GM23338 (cell line): ENCODE measurements around the gene TNS3. TPM values are rescaled to one million over a fixed set of nuclear protein-coding genes. Genes with fewer than 3 reads are reported as not detected.
A peak's percentile ranks its signal among the peaks of the same experiment; 100 is the strongest.

Experiments used
- ATAC-seq: fragments of 200-7000 bp; cut with Tn5 transposase; 3 replicates; pipeline ENCODE4 v1.9.1; 2020
- DNase-seq: peaks from one replicate; pipeline ENCODE4 v3.0.0-alpha.2; 2015; ENCODE audit warnings: low spot score
- H2AFZ ChIP-seq: fragments of 200-600 bp; sonication (generic); 2 replicates; pipeline ENCODE4 v1.8.0; 2016; ENCODE audit warnings: antibody characterized with exemption, mild to moderate bottlenecking, moderate library complexity
- H3F3A ChIP-seq: fragments of 200-600 bp; sonication (generic); replicated peaks from 2 replicates; pipeline ENCODE4 v1.8.0; 2017; ENCODE audit warnings: antibody characterized with exemption, mixed run types, low read depth
- H3K27ac ChIP-seq: fragments of 200-600 bp; sonication (generic); 2 replicates; pipeline ENCODE4 v1.6.1; 2016; ENCODE audit warnings: low read depth
- H3K27me3 ChIP-seq: fragments of 200-600 bp; sonication (generic); 2 replicates; pipeline ENCODE4 v1.8.0; 2016; ENCODE audit warnings: mild to moderate bottlenecking, mixed run types, moderate library complexity; ENCODE audit not compliant: insufficient read depth
- H3K36me3 ChIP-seq: fragments of 200-600 bp; sonication (generic); 2 replicates; pipeline ENCODE4 v1.8.0; 2016; ENCODE audit warnings: mild to moderate bottlenecking; ENCODE audit not compliant: insufficient read depth
- H3K4me1 ChIP-seq: fragments of 200-600 bp; sonication (generic); 2 replicates; pipeline ENCODE4 v1.8.0; 2016; ENCODE audit warnings: mild to moderate bottlenecking, moderate library complexity; ENCODE audit not compliant: insufficient read depth
- H3K4me2 ChIP-seq: fragments of 200-600 bp; sonication (generic); 2 replicates; pipeline ENCODE4 v1.7.1; 2017; ENCODE audit warnings: mixed run types
- H3K4me3 ChIP-seq: fragments of 200-600 bp; sonication (generic); 2 replicates; pipeline ENCODE4 v1.6.1; 2016; ENCODE audit warnings: mixed run types
- H3K79me2 ChIP-seq: fragments of 200-600 bp; sonication (generic); replicated peaks from 2 replicates; pipeline ENCODE4 v1.8.0; 2017; ENCODE audit warnings: mild to moderate bottlenecking; ENCODE audit not compliant: insufficient read depth
- H3K9me2 ChIP-seq: fragments of 200-600 bp; sonication (generic); 2 replicates; pipeline ENCODE4 v1.8.0; 2017; ENCODE audit not compliant: insufficient read depth
- H4K20me1 ChIP-seq: fragments of 200-600 bp; sonication (generic); replicated peaks from 2 replicates; pipeline ENCODE4 v1.8.0; 2017; ENCODE audit warnings: mild to moderate bottlenecking; ENCODE audit not compliant: insufficient read depth
- H3K27ac Mint-ChIP-seq: 2 replicates; pipeline ENCODE4 v1.8.0; 2020; ENCODE audit warnings: inconsistent platforms, mild to moderate bottlenecking, moderate library complexity, mixed read lengths
- H3K27me3 Mint-ChIP-seq: 3 replicates; pipeline ENCODE4 v1.8.0; 2022; ENCODE audit warnings: low read depth, mild to moderate bottlenecking, moderate library complexity, mixed read lengths, inconsistent platforms; ENCODE audit not compliant: insufficient read depth, poor library complexity
- H3K36me3 Mint-ChIP-seq: 3 replicates; pipeline ENCODE4 v1.8.0; 2021; ENCODE audit warnings: low read depth, mild to moderate bottlenecking, inconsistent platforms, moderate library complexity, mixed read lengths
- H3K4me1 Mint-ChIP-seq: 3 replicates; pipeline ENCODE4 v1.8.0; 2020; ENCODE audit warnings: mild to moderate bottlenecking, inconsistent platforms, mixed read lengths
- H3K4me3 Mint-ChIP-seq: 3 replicates; pipeline ENCODE4 v1.8.0; 2021; ENCODE audit warnings: moderate library complexity, mild to moderate bottlenecking, inconsistent platforms, mixed read lengths
- H3K9me3 Mint-ChIP-seq: 3 replicates; pipeline ENCODE4 v1.8.0; 2020; ENCODE audit warnings: moderate library complexity, mild to moderate bottlenecking, inconsistent platforms, mixed read lengths
- CTCF ChIP-seq, 2 experiments: fragments of 200-600 bp in 1 of 2; sonication (generic) in 1 of 2; conservative IDR thresholded peaks; 2 replicates each; pipeline versions ENCODE4 v1.5.1 to v1.6.1; 2016 to 2017; ENCODE audit warnings: antibody characterized with exemption in 2 of 2, low read depth in 2 of 2, mild to moderate bottlenecking in 2 of 2, moderate library complexity in 1 of 2
- ETS1 ChIP-seq: IDR thresholded peaks from 2 replicates; pipeline ENCODE4 v1.6.1; 2016; ENCODE audit warnings: antibody characterized with exemption
- EZH2 ChIP-seq: fragments of 200-600 bp; sonication (generic); IDR thresholded peaks from one replicate; pipeline ENCODE4 v1.8.0; 2017; ENCODE audit warnings: antibody characterized with exemption, mild to moderate bottlenecking, low read depth; ENCODE audit not compliant: unreplicated experiment
- EZH2phosphoT487 ChIP-seq: fragments of 200-600 bp; sonication (generic); IDR thresholded peaks from one replicate; pipeline ENCODE4 v1.8.1; 2018; ENCODE audit warnings: antibody characterized with exemption; ENCODE audit not compliant: unreplicated experiment
- JUNB ChIP-seq: IDR thresholded peaks from one replicate; pipeline ENCODE4 v1.6.1; 2016; ENCODE audit warnings: antibody characterized with exemption; ENCODE audit not compliant: unreplicated experiment
- NANOG ChIP-seq: IDR thresholded peaks from 2 replicates; pipeline ENCODE4 v1.6.1; 2016; ENCODE audit warnings: antibody characterized with exemption, borderline replicate concordance
- POLR2AphosphoS5 ChIP-seq: IDR thresholded peaks from 2 replicates; pipeline ENCODE4 v1.6.1; 2016; ENCODE audit warnings: antibody characterized with exemption, low read depth
- REST ChIP-seq: IDR thresholded peaks from one replicate; pipeline ENCODE4 v1.6.1; 2018; ENCODE audit warnings: antibody characterized with exemption; ENCODE audit not compliant: unreplicated experiment
- STAT1 ChIP-seq: IDR thresholded peaks from one replicate; pipeline ENCODE4 v1.6.1; 2016; ENCODE audit warnings: antibody characterized with exemption; ENCODE audit not compliant: unreplicated experiment
- ZNF114 ChIP-seq: fragments of 250-450 bp; sonication (Bioruptor Pico); IDR thresholded peaks from 2 replicates; pipeline ENCODE4 v1.5.0; 2020; ENCODE audit warnings: mild to moderate bottlenecking, moderate library complexity
- ZNF331 ChIP-seq: fragments of 250-450 bp; sonication (Bioruptor Pico); IDR thresholded peaks from 2 replicates; pipeline ENCODE4 v1.5.0; 2020; ENCODE audit warnings: low read depth, mild to moderate bottlenecking, moderate library complexity
- polyA plus RNA-seq: library from polyadenylated mRNA; unstranded; fragments of >200 nt; fragmentation: Nextera tagmentation; extraction: Ambion mirVana; gene quantifications from 2 replicates; pipeline ENCODE4 v1.2.1, GENCODE V29; 2016
- total RNA-seq: library from RNA; depleted of rRNA; stranded (reverse); fragments of >200 nt; shearing (Covaris generic); gene quantifications from 2 replicates; pipeline ENCODE4 v1.2.3, GENCODE V29; 2014

Gene TNS3
- total and polyA plus RNA-seq, 2 experiments from 2014 or later, result 6.2 to 28.7 TPM

GRCh38 chr7:47347346-47347745, 234.6 kb downstream of the TNS3 start (continued):
- TF ChIP-seq JUNB, result no peak
- no peak for TF ChIP-seq ZNF114
- TF ChIP-seq REST, result no peak
- TF ChIP-seq POLR2AphosphoS5, result no peak
- no peak for TF ChIP-seq EZH2

GRCh38 chr7:47346377-47346914, 235.5 kb downstream of the TNS3 start:
- ATAC-seq (no peak), DNase-seq (no peak)
- Mint-ChIP-seq H3K27ac (peak overlapping the region; percentile 53; the same call in 1 of the 2 replicates), H3K4me3 (no peak overlapping the region), H3K4me1 (peaks cover 5% of the 10 kb centered on the region; the same call in 2 of the 3 replicates), H3K36me3 (no peaks in the 10 kb centered on the region), H3K9me3 (no peaks in the 10 kb centered on the region), H3K27me3 (no peaks in the 10 kb centered on the region)
- H3K4me1 ChIP-seq, result no peaks in the 10 kb centered on the region
- no peaks in the 10 kb centered on the region for H3K27me3 ChIP-seq
- no peak overlapping the region for H3K4me2 ChIP-seq
- H4K20me1 ChIP-seq, result no peaks in the 10 kb centered on the region
- H3F3A ChIP-seq, result no peaks in the 10 kb centered on the region
- H2AFZ ChIP-seq, result no peak overlapping the region
- no peaks in the 10 kb centered on the region for H3K36me3 ChIP-seq
- no peaks in the 10 kb centered on the region for H3K79me2 ChIP-seq
- no peaks in the 10 kb centered on the region for H3K9me2 ChIP-seq
- no peak overlapping the region for H3K27ac ChIP-seq
- H3K4me3 ChIP-seq, result no peak overlapping the region
- TF ChIP-seq EZH2 (no peak), ETS1 (no peak), JUNB (no peak), NANOG (no peak), STAT1 (no peak), CTCF (conservative IDR thresholded peaks at IDR 0.05; ENCODE audit: low read depth in 2 of 2) (no peak), EZH2phosphoT487 (no peak), ZNF331 (CRISPR knock-in tag) (no peak), ZNF114 (no peak), REST (no peak)
